Fibroblast of pulmonary artery (primary cell): Measurements from ENCODE around the gene KLHL20.
"Not testable (repeated sequence)": the region's sequence is repeated elsewhere in the genome, so short reads cannot be mapped to it uniquely, and the experiment has no call there.

Experiments
- DNase-seq: peaks from one replicate; pipeline ENCODE4 v3.0.0-alpha.2; 2010; ENCODE audit warnings: low read depth
- H3K4me3 ChIP-seq: replicated peaks from 2 replicates; pipeline ENCODE4 v1.5.1; 2011; ENCODE audit warnings: low read depth, mild to moderate bottlenecking, control low read depth, low read length, moderate library complexity
- TF ChIP-seq, protein P1 (sequence below): IDR thresholded peaks from 2 replicates; pipeline ENCODE4 v1.5.1; 2011; ENCODE audit warnings: mild to moderate bottlenecking, control low read depth, low read length, inconsistent platforms; ENCODE audit errors: missing control alignments

KLHL20 gene

DNA sequence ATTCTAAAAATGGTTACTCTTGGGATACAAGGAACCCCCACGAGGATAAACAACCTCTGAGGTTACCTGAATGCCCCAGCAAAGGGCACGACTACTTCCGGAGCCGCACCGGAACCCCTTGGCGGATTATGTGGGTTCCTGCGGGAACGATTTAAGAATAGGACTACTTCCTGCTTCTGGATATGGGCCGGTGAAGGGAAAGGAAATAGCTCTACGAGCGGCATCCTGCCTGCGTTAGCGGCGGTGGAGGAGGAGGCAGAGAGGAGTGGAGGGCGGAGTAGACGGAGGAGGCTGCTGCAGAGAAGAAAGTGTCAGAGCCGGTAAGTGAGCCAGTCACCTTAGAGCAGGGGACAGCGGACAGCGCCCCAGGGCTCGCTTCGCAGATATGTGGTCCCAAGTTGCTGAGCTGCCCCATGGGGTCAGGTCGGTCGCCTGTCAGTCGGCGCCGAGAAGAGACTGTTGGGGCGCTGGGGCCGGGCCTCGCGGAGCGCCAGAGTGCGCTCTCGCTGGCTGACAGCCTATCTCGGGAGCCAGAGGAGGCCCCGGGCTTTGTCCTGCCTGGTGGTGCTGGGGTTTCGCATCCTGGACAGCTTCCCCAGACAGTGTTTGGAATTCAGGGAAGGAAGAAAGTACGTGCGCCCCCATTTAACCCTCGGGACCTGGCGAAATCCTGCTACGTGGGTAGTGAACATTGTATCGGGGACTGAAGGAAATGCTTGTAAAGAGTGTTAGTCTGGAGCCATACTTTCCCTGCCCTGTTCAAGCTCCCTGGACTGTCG lies at the start of gene KLHL20:
KLHL20 (plus strand) TSS at position 223 of the 779 bp plus-strand sequence. CDS start 1,063 bp downstream, outside the sequence.
- peak; percentile 94 for DNase-seq
- H3K4me3 ChIP-seq = peak within 1 kb of the TSS; percentile 88
- TF ChIP-seq, protein P1, sequence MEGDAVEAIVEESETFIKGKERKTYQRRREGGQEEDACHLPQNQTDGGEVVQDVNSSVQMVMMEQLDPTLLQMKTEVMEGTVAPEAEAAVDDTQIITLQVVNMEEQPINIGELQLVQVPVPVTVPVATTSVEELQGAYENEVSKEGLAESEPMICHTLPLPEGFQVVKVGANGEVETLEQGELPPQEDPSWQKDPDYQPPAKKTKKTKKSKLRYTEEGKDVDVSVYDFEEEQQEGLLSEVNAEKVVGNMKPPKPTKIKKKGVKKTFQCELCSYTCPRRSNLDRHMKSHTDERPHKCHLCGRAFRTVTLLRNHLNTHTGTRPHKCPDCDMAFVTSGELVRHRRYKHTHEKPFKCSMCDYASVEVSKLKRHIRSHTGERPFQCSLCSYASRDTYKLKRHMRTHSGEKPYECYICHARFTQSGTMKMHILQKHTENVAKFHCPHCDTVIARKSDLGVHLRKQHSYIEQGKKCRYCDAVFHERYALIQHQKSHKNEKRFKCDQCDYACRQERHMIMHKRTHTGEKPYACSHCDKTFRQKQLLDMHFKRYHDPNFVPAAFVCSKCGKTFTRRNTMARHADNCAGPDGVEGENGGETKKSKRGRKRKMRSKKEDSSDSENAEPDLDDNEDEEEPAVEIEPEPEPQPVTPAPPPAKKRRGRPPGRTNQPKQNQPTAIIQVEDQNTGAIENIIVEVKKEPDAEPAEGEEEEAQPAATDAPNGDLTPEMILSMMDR = no peak

GRCh38 chr1:173666646-173667045 lies 48.1 kb upstream of the KLHL20 start:
- DNase-seq = no peak
- no peak overlapping the region for H3K4me3 ChIP-seq
- TF ChIP-seq, protein P1 = no peak

GRCh38 chr1:173669491-173669941 lies 45.3 kb upstream of the KLHL20 start, which contains the start of gene ANKRD45:
Gene ANKRD45, minus strand, starts transcription at chr1:173669851. Its CDS starts 10,433 bp downstream, at chr1:173659418.
- TF ChIP-seq, protein P1 = no peak
- peak; percentile 57 for DNase-seq
- H3K4me3 ChIP-seq = peak within 1 kb of the TSS; percentile 56

DNA sequence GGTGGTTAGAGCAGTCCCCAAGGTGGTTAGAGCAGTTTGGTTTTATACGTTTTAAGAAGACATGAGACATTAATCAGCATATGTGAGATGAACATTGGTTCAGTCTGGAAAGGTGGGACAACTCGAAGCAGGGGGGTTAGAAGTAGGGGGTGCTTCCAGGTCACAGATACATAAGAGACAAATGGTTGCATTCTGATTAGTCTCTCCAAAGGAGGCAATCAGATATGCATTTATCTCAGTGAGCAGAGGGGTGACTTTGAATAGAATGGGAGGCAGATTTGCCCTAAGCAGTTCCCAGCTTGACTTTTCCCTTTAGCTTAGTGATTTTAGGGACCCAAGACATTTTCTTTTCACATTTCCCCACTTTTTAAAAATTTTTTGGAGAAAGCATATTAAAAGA lies 40.3 kb upstream of the KLHL20 start:
- not testable (repeated sequence) for DNase-seq

GRCh38 chr1:173680152-173680551 lies 34.6 kb upstream of the KLHL20 start:
- not testable (repeated sequence) for H3K4me3 ChIP-seq, DNase-seq

More for the DNA sequence above, 40.3 kb upstream of the KLHL20 start:
- H3K4me3 ChIP-seq = not testable (repeated sequence)

DNA sequence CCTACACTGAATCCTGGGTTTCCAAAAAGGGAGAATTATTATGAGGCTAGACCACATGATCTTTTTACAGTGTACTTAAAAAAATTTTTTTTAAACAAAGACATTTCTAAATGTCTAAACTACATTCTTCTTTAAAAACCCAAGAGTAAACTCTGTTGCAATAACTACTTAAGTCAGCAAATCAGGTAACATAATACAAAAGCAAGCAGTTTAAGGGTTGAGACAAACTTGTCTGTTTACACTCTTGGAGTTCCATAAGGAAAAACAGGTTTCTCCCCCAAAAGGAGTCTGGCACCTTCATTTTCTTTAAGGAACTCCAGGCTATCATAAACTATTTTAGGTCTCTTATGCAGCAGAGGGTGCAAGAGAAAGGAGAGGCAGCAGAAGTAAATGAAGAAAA lies 32.6 kb upstream of the KLHL20 start:
- DNase-seq = no peak
- no peak overlapping the region for H3K4me3 ChIP-seq
- TF ChIP-seq, protein P1 = no peak

GRCh38 chr1:173683838-173684237 lies 30.9 kb upstream of the KLHL20 start:
- not testable (repeated sequence) for DNase-seq, H3K4me3 ChIP-seq

GRCh38 chr1:173685121-173685520 lies 29.7 kb upstream of the KLHL20 start:
- not testable (repeated sequence) for H3K4me3 ChIP-seq, DNase-seq

GRCh38 chr1:173688300-173688699 lies 26.5 kb upstream of the KLHL20 start:
- H3K4me3 ChIP-seq = no peak overlapping the region
- TF ChIP-seq, protein P1 = no peak
- no peak for DNase-seq
